Retina (tissue), 1 donor: ENCODE results near the gene CFAP221.

Experiments
- DNase-seq: peaks from one replicate; pipeline ENCODE4 v3.0.0-alpha.2; 2016

Gene CFAP221

DNA sequence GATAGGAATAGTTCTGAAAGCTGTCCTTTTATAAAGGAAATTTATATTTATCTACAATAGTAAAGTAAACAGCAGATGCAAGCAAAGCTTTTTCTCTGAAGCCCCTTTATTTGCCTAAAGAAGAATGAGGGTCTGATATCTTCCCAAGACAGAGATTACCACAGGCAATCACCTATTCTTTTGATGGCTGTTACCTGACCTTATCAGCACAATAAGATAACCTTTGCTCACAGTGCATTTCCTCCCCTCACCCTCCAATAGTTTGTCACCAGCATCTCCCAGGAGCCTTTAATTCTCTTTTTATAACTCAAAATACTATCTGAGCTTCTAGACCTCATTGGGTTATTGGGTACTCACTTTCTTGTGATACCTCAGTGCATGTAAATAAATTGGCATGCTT, 6.5 kb upstream of the CFAP221 start:
- no peak for DNase-seq

DNA sequence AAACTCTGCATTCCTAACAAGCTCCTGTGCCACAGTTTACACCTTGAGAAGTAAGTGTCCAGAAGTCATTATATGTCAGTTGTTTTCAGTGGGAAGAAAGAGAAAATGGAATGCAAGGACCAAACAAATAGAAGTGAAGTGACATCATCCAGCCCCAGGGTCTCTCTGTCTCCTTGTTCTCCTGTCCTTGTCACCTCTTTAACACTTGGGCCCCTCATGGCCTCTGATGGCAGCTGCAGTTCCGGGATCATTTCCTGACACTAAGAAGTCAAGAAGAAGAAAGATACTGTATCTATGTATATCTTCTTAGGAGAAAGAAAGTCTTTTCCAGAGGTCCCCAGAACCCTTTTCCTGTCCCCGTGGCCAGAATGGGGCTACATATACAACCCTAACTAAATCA, 2.8 kb upstream of the CFAP221 start:
- DNase-seq, result no peak

GRCh38 chr2:119544939-119545475, 758 bp downstream of the CFAP221 start:
- no peak for DNase-seq

- no peak for DNase-seq
Observed at GRCh38 chr2:119545754-119546446, 1.7 kb downstream of the CFAP221 start.

DNA sequence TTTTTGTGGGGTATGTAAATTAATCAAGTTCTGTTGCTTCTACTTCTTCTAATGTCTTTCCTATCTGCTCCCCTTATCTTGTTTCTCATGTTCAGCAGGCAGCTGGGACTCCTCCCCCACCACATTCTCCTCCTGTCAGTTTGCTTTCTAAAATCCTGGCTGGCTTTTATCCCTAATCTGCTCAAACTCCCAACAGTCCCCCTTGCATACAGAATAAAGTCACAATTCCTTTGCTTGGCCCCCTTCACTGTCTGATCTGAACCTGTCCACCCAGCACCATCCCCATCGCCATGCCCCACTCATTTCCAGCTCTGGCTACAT, 2.2 kb downstream of the CFAP221 start:
- DNase-seq, result no peak

DNA sequence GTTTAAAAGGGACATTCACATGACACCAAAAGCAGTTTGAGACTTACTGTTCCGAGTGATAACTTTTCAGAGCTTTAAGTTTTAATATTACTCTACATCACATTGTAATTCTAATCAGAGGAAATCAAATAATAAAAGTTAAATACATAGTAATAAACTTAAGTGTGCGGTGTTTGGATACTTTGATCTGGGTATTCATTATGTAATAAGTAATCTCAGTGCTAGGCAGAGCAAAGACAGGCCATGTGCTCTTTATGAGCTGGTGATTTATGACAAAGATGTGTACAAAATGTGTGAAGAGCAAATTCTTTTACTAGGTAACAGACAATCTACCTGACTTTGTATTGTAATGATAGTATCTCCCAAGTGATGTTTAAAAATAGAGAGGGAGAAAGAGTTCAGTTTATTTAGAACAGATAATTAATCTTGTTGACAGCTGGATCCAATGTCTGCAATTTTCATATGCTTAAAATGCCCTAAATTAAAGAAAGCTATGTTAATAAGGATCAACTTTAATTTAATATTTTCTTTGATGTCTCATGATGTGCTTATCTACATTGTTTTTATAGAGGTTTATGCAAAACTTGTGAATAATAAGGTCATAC, 4.4 kb downstream of the CFAP221 start:
- DNase-seq, result no peak

- no peak for DNase-seq
Observed at GRCh38 chr2:119549241-119549640, 5.0 kb downstream of the CFAP221 start.

GRCh38 chr2:119550346-119550745, 6.1 kb downstream of the CFAP221 start:
- no peak for DNase-seq

DNA sequence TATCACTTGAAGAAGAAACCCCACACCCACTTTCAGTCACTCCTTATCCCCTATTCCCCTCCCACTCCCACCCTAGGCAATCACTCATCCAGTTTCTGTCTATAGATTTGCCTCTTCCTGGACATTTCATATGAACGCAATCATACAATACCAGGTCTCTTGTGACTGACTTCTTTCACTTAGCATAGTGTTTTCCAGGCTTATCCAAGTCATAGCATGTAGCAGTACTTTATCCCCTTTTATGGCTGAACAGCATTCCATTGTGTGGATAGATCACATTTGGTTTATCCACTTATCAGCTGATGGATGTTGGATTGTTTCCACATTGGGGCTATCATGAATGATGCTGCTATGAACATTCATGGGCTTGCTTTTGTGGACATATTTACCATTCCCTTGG, 6.6 kb downstream of the CFAP221 start:
- no peak for DNase-seq

DNA sequence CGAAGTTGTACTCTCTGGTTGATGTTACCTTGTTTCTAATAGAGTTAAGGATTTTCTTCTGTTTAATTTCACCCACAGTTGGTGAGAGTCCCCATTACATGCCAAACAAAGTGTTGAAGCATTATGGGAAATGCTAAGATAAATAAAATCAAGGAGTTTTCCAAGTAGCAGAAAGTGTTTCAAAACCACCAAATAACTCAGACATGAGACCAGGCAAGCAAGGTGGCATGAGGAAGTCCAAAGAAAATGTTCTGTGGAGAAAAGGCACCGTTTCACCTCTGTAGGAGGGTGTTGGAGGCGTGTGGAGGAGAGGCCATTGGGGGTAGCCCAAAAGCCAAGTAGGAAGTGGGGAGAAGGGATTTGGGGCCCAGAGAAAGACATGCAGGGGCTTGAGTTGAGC, 8.7 kb downstream of the CFAP221 start:
- no peak for DNase-seq

GRCh38 chr2:119553687-119554344, 9.6 kb downstream of the CFAP221 start:
- no peak for DNase-seq

GRCh38 chr2:119565481-119565880, 21.2 kb downstream of the CFAP221 start:
- DNase-seq, result no peak

DNA sequence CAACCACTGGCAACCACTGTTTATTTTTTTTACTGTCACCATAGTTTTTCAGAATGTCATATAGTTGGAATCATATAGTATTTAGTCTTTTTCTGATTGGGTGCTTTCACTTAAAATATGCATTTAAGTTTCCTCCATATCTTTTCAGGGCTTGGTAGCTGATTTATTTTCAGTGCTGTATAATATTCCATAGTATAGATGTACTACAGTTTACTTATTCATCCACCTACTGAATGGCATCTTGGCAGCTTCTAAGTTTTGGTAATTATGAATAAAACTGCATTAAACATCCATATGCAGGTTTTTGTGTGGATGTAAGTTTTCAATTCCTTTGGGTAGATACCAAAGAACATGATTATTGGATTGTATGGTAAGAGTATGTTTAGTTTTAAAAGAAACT, 23.0 kb downstream of the CFAP221 start:
- no peak for DNase-seq

DNA sequence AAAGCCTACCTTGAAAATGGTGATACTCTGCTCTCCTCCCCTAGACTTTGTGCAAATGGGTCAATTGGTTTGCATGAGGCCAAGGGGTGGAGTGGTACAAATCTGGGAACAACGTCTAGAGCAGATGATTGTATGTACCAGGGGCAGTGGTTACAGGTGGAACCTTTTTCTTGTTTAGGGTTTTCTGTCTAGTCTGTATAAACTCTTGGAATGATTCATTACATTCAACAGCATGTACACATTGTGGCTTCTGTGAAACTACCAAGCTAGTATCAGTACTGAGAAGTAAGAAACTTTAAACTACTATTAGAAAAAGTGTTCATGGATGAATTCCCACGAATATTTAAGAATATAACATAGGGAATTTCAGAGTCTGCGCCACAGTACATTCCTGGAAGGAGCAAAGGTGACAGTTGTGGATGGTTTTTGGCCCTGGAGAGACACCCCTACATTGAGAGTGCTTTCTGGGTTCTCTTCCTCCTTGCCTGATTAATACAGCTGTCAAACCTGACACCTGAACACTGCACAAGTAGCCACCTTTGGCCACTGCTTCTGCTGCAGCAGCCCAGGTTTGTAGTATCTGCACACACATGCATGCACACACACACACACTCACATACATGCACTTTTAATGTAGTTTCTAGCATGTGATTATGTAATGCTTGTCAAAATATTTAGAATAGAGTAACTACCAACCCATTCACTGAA, 30.0 kb downstream of the CFAP221 start:
- no peak for DNase-seq

- no peak for DNase-seq
Observed at GRCh38 chr2:119574864-119575263, 30.6 kb downstream of the CFAP221 start.

DNA sequence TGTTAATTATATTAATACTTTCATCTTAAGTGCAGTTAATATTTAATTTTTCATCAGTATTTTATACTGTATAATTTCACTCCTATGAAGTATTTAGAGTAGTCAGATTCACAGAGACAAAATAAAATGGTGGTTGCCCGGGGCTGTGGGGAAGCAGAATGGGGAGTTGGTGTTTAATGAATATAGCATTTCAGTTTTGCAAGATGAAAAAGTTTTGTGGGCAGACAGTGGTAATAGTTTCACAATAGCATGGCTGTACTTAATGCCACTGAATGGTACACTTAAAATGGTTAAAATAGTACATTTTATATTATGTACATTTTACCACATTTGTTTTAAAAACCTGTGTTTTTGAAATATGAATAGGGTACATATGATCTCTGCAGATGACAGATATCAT, 31.2 kb downstream of the CFAP221 start:
- DNase-seq, result no peak

- no peak for DNase-seq
Observed at GRCh38 chr2:119579424-119580295, 35.4 kb downstream of the CFAP221 start.

DNA sequence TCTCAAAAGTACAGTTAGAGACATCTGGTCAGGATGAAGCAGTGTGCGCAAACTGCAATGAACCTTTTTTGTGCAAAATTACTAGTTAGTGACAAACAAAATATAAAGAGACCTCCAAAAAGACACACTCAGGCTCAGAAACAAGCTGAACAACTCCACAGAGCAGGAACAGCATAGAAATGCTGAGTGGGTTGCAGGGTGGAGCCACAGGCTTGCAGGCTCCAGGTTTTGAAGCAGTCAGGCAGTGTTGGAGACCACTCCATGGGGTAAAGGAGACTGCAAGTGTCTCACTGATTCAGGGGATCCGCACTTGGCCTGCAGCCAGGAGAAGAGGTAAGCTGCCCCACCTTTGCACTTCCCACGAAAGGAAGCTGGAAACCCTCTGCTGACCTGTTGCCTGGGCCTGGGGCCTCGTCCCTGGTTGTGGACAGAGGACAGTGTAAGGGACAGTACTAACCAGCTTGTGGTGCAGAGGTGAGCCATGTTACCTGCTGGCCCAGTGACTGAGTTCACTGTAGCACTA, 36.4 kb downstream of the CFAP221 start:
- DNase-seq, result no peak

DNA sequence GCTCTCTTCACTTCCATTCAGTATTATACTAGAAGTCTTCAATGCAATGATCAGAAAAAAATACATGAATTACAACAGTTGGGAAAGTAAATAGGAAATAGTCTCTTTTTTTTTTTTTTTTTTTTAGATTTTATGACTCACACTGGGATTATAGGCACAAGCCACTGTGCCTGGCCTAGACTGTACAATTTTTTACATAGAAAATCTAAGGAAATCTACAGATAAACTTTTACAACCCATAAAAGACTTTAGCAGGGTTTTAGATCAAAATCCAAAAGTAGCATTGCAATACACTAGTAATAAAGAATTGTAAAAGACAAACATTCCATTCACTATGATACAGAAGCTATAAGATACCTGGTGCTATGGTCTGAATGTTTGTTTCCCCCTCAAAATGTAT, 39.0 kb downstream of the CFAP221 start:
- DNase-seq, result no peak

DNA sequence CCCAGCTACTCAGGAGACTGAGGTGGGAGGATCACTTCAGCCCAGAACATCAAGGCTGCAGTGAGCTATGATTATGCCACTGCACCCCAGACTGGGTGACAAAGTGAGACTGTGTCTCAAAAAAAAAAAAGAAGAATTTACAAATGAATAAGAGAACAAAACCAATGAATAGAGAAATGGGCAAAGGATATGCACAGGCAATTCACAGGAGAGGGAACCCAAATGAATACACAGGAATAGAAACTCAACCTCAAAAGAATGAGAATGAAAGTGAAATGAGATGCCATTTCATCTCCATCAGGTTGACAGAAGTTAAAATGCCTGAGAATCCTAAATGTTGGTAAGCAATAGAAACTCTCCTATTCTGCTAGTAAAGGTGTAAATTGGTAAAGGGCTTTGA, 40.2 kb downstream of the CFAP221 start:
- no peak for DNase-seq

DNA sequence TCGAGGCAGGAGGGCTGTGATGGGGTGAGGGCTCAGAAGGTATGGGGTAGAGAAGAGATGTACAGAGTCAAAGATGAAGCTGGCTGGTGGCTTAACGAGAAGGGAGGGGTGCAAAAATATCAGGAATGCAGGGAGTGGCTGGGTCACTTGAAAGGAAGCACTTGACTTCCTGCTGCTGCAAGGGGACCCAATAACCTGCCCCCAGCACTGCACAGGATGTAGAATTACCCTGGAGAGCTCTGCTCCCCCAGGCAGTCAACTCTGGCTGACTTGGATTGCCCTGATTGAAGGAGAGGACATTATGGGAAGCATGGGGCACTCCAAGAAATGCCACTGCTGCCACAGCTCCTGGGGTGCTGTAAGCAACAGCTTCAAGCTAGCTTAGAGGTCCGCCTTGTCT, 41.8 kb downstream of the CFAP221 start:
- no peak for DNase-seq

DNA sequence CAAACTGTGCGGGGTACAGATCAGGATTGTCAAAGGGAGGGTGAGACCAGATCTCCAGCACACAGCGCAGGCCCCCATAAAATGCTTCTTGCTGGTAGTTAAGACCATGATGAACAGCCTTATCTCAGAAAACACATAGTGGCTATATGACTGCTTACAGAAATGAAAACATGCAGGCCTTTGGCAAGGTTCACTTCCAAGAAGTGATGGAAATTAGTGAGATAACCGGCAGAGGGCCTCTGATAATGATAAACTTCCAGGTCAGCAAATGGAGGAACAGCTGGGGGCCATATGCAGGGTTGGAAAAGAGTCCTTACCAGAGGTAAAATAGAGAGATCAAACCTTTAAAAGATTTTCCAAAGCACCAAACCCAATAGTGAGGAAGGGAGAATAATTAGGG, 46.6 kb downstream of the CFAP221 start:
- DNase-seq, result no peak
